Epithelial cell of proximal tubule (primary cell): ENCODE data around the gene NBAS. TPM values are rescaled to one million over a fixed set of nuclear protein-coding genes. Genes with fewer than 3 reads are reported as not detected.
"Not testable (repeated sequence)": the region's sequence is repeated elsewhere in the genome, so short reads cannot be mapped to it uniquely, and the experiment has no call there.

Source experiments
- DNase-seq: peaks from one replicate; pipeline ENCODE4 v3.0.0-alpha.2; 2011; ENCODE audit warnings: low read depth
- H3K4me3 ChIP-seq: 2 replicates; pipeline ENCODE4 v1.5.1; 2011; ENCODE audit warnings: low read depth, mild to moderate bottlenecking, low read length
- total RNA-seq: library from RNA; depleted of rRNA; stranded (reverse); fragments of >200 nt; gene quantifications from 2 replicates; pipeline ENCODE4 v1.2.3, GENCODE V29; 2015
- TF ChIP-seq, protein P1 (sequence below): conservative IDR thresholded peaks from 2 replicates; pipeline ENCODE4 v1.5.1; 2012; ENCODE audit warnings: low read depth, mild to moderate bottlenecking, low read length

The NBAS gene
- total RNA-seq, 1 donor from 2014 or later = 48.4 TPM

GRCh38 chr2:15334644-15335326 is 226.3 kb downstream of the NBAS start:
- H3K4me3 ChIP-seq = no peak overlapping the region
- DNase-seq = no peak
- TF ChIP-seq, protein P1, sequence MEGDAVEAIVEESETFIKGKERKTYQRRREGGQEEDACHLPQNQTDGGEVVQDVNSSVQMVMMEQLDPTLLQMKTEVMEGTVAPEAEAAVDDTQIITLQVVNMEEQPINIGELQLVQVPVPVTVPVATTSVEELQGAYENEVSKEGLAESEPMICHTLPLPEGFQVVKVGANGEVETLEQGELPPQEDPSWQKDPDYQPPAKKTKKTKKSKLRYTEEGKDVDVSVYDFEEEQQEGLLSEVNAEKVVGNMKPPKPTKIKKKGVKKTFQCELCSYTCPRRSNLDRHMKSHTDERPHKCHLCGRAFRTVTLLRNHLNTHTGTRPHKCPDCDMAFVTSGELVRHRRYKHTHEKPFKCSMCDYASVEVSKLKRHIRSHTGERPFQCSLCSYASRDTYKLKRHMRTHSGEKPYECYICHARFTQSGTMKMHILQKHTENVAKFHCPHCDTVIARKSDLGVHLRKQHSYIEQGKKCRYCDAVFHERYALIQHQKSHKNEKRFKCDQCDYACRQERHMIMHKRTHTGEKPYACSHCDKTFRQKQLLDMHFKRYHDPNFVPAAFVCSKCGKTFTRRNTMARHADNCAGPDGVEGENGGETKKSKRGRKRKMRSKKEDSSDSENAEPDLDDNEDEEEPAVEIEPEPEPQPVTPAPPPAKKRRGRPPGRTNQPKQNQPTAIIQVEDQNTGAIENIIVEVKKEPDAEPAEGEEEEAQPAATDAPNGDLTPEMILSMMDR = no peak

DNA sequence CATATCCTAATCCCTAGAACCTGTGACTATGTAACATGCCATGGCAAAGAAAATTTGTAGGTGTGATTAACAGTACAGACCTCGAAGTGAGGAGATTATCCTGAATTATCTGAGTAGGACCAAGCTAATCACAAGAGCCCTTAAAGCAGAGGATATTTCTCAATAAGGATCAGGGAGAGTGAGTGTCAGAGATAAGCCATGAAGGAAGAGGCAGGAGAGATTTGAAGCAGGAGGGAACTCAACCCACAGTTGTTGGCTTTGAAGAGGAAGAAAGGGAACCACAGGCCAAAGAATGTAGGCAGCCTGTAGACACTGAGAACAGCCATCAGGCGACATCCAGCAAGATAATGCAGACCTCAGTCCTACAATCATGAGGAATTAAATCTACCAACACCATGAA is 229.3 kb downstream of the NBAS start:
- TF ChIP-seq, protein P1 = no peak
- DNase-seq = no peak
- H3K4me3 ChIP-seq = no peak overlapping the region

DNA sequence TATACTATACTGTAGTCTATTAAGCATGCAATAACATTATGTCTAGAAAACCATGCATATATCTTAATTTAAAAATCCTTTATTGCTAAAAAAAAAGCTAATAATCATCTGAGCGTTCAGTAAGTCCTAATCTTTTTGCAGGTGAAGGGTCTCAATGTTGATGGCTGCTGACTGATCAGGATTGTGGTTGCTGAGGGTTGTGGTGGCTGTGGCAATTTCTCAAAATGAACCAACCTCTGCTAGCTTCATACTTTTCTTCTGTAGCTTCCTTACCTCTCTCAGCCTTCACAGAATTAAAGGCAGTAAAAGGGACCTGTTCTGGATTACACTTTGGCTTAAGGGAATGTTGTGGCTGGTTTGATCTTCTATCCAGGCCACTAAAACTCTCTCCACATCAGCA is 235.8 kb downstream of the NBAS start:
- DNase-seq = no peak
- TF ChIP-seq, protein P1 = no peak
- H3K4me3 ChIP-seq = no peak overlapping the region

DNA sequence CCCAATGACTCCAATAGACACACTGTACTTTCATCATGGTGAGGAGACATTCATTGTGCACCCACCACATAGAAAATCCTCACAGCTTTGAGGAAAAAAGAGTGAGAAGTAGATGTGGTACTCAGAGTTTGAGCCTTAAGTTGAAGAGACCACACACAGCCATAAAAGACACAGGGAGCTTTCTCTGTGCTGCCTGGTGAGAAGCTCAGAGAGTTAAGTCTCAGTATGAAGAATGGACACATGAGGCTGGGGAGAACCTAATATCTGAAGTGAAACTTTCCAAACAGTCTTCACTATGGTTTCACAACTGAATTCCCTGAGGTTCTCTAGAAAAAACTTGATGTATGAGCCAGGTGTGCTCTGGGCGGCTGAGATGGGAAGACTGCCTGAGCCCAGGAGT is 237.9 kb downstream of the NBAS start:
- TF ChIP-seq, protein P1 = no peak
- DNase-seq = no peak
- no peak overlapping the region for H3K4me3 ChIP-seq

DNA sequence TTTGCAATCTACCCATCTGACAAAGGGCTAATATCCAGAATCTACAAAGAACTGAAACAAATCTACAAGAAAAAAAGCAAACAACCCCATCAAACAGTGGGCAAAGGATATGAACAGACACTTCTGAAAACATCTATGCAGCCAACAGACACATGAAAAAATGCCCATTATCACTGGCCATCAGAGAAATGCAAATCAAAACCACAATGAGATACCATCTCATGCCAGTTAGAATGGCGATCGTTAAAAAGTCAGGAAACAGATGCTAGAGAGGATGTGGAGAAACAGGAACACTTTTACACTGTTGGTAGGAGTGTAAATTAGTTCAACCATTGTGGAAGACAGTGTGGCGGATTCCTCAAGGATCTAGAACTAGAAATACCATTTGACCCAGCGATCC is 239.7 kb downstream of the NBAS start:
- not testable (repeated sequence) for H3K4me3 ChIP-seq, DNase-seq

GRCh38 chr2:15316370-15316814 is 244.7 kb downstream of the NBAS start:
- no peak for DNase-seq
- TF ChIP-seq, protein P1 = no peak
- H3K4me3 ChIP-seq = no peak overlapping the region

DNA sequence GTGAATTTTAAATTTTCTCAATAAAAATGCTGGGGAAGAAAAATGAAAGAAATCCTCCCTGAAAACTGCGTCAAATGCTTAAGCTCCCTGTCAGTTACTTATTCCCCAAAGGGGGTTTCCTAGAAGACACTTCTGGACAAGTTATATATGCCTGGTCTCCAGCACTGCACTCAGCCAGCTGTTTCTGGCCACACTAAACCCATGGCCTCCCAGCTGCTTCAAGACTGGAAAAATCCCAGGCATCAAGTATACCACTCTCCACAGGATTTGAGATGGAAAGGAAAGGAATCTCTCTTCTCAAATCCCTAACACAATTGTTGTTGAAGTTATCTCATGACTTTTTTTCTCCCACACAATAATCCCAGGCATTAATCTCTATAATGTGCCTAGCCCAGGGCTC is 245.7 kb downstream of the NBAS start:
- no peak overlapping the region for H3K4me3 ChIP-seq
- TF ChIP-seq, protein P1 = no peak
- no peak for DNase-seq
